ENCODE measurements around the gene WBP2. TPM values are rescaled to one million over a fixed set of nuclear protein-coding genes. Genes with fewer than 3 reads are reported as not detected.
A peak's percentile ranks its signal among the peaks of the same experiment; 100 is the strongest.

The WBP2 gene
- total and polyA plus RNA-seq, 10 of the 15 experiments (the other 5 are each of a cell fraction or from before 2014, with no cell fraction given) = 1.5 to 57.3 (median 27.5) TPM

- Histone ChIP-seq H3K79me2 (ENCODE audit: control insufficient read depth, insufficient read depth, low read length) (no peaks in the 10 kb centered on the region; the same call in 1 of the 2 replicates), H3K27me3 (replicated peaks in 1 of 2; ENCODE audit: control insufficient read depth in 2 of 2, insufficient read depth in 2 of 2, low read length in 1 of 2) (no peaks in the 10 kb centered on the region), H3K4me2 (ENCODE audit: control insufficient read depth, insufficient read depth) (no peak overlapping the region), H3K36me3 (ENCODE audit: control insufficient read depth in 2 of 2, insufficient read depth in 2 of 2, low read length in 1 of 2) (peaks cover 21 to 23% of the 10 kb centered on the region in 2 experiments), H3K4me1 (ENCODE audit: control insufficient read depth, insufficient read depth, low read length) (peaks cover 9% of the 10 kb centered on the region), H3K4me3 (no peak overlapping the region), H4K20me1 (ENCODE audit: control insufficient read depth, insufficient read depth) (no peaks in the 10 kb centered on the region), H3K27ac (ENCODE audit: control insufficient read depth, insufficient read depth) (no peak overlapping the region), H2AFZ (ENCODE audit: control insufficient read depth, low read depth, low read length) (no peak overlapping the region), H3K9me3 (replicated peaks; ENCODE audit: control insufficient read depth, insufficient read depth, low read length) (no peaks in the 10 kb centered on the region), H3K9ac (ENCODE audit: control insufficient read depth, insufficient read depth, low read length) (no peak overlapping the region)
- 96% methylated on average over 5 of the region's 5 CpGs for WGBS (ENCODE audit: insufficient coverage, insufficient replicate concordance, low lambda C conversion rate, missing lambda C conversion rate)
- FAIRE-seq (no peak), DNase-seq (ENCODE audit: low read depth, low spot score) (no peak), ATAC-seq (no peak)
- SMC1A ChIA-PET (ENCODE audit: uncharacterized antibody, unreplicated experiment) = no interaction called here
- POLR2A ChIA-PET = no interaction called here
- intact Hi-C loops (cut with micrococcal nuclease; ENCODE audit: unreplicated experiment) = no loop called here
- CTCF ChIA-PET = interaction anchor here (0.7 kb wide), 1 partner anchor 457 kb away, joined by 3 read pairs; no protein-coding TSS in a partner anchor
- BruUV-seq (replicated peaks) = no TSS peak
- no peak for TF ChIP-seq NFYA (IDR thresholded peaks at IDR 0.05; ENCODE audit: borderline replicate concordance, low read depth, low read length)
- 0 out of 2 replicates have a peak, but pooled peaks have one; percentile 11 for TF ChIP-seq PKNOX1 (IDR thresholded peaks at IDR 0.05)
- RAD21 ChIA-PET (ENCODE audit: unreplicated experiment) = no interaction called here
- in situ Hi-C loops (cut with MboI) = no loop called here
Measured at GRCh38 chr17:75810216-75810615, 44.9 kb downstream of the WBP2 start.

- 93% methylated on average over 24 of the region's 24 CpGs for WGBS (ENCODE audit: insufficient coverage, insufficient replicate concordance, low lambda C conversion rate, missing lambda C conversion rate)
- no peaks in the 10 kb centered on the region for H3K9me3 ChIP-seq (replicated peaks; ENCODE audit: control insufficient read depth, insufficient read depth, low read length)
- in situ Hi-C loops (cut with MboI) = no loop called here
- ATAC-seq (no peak), DNase-seq (ENCODE audit: low read depth, low spot score) (no peak), FAIRE-seq (no peak)
- no peak overlapping the region for H3K4me3 ChIP-seq
- TF ChIP-seq RELA (IDR thresholded peaks at IDR 0.05; ENCODE audit: borderline replicate concordance, partially characterized antibody) (no peak), DPF2 (IDR thresholded peaks at IDR 0.05) (0 out of 2 replicates have a peak, but pooled peaks have one; percentile 2), BMI1 (IDR thresholded peaks at IDR 0.05; ENCODE audit: borderline replicate concordance) (no peak), MLLT1 (IDR thresholded peaks at IDR 0.05) (0 out of 2 replicates have a peak, but pooled peaks have one; percentile 36), RB1 (IDR thresholded peaks at IDR 0.05; ENCODE audit: borderline replicate concordance) (no peak), IKZF1 (conservative IDR thresholded peaks at IDR 0.05) (0 out of 2 replicates have a peak, but pooled peaks have one; percentile 4)
- ChIA-PET CTCF (interaction anchor here (0.9 to 3.3 kb wide), 10 partner anchors 18 to 57 kb away, joined by 4 to 16 read pairs (median 6); partner anchors contain the start of genes GALK1 and UNK), RAD21 (ENCODE audit: unreplicated experiment) (interaction anchor here (0.8 to 3.3 kb wide), 14 partner anchors 11 to 163 kb away, joined by 3 to 24 read pairs (median 5); partner anchors contain the start of genes GALK1, UNC13D, UNK and WBP2), SMC1A (ENCODE audit: uncharacterized antibody, unreplicated experiment) (interaction anchor here (0.6 to 2.5 kb wide), 11 partner anchors 9 to 56 kb away, joined by 3 to 15 read pairs (median 3); partner anchors contain the start of gene GALK1), POLR2A (interaction anchor here (0.6 to 4.9 kb wide), 11 partner anchors 13 to 68 kb away, joined by 3 to 33 read pairs (median 11); partner anchors contain the start of genes GALK1 and WBP2)
- BruUV-seq (replicated peaks) = no TSS peak
- no peak overlapping the region for H3K4me2 ChIP-seq (ENCODE audit: control insufficient read depth, insufficient read depth)
- intact Hi-C loops (cut with micrococcal nuclease; ENCODE audit: unreplicated experiment) = no loop called here
- peaks cover 16 to 23% of the 10 kb centered on the region in 2 experiments for H3K36me3 ChIP-seq (ENCODE audit: control insufficient read depth in 2 of 2, insufficient read depth in 2 of 2, low read length in 1 of 2)
- no peak overlapping the region for H3K9ac ChIP-seq (ENCODE audit: control insufficient read depth, insufficient read depth, low read length)
- peaks cover 9% of the 10 kb centered on the region for H3K4me1 ChIP-seq (ENCODE audit: control insufficient read depth, insufficient read depth, low read length)
- H3K27me3 ChIP-seq (replicated peaks in 1 of 2; ENCODE audit: control insufficient read depth in 2 of 2, insufficient read depth in 2 of 2, low read length in 1 of 2) = no peaks in the 10 kb centered on the region
- H3K79me2 ChIP-seq (ENCODE audit: control insufficient read depth, insufficient read depth, low read length) = no peaks in the 10 kb centered on the region; the same call in 1 of the 2 replicates
- no peak overlapping the region for H3K27ac ChIP-seq (ENCODE audit: control insufficient read depth, insufficient read depth)
- no peak overlapping the region for H2AFZ ChIP-seq (ENCODE audit: control insufficient read depth, low read depth, low read length)
- H4K20me1 ChIP-seq (ENCODE audit: control insufficient read depth, insufficient read depth) = no peaks in the 10 kb centered on the region
Measured at GRCh38 chr17:75809631-75810111, 45.5 kb downstream of the WBP2 start.

Data from GM12878 (cell line).